Astrocyte of the spinal cord (primary cell): ENCODE data around the gene ZYG11B.

Experiments
- DNase-seq: peaks from one replicate; pipeline ENCODE4 v3.0.0; 2011; ENCODE audit warnings: low read depth, low spot score
- H3K4me3 ChIP-seq: 2 replicates; pipeline ENCODE4 v1.5.1; 2011; ENCODE audit warnings: low read depth, mild to moderate bottlenecking, low read length, moderate library complexity
- in situ Hi-C: cut with HindIII; loops from 2 replicates; pipeline ENCODE4 v1.10.0; 2017; ENCODE audit warnings: low sequenced_read_pairs
- TF ChIP-seq, protein P1 (sequence below): IDR thresholded peaks from 2 replicates; pipeline ENCODE4 v1.5.1; 2012; ENCODE audit warnings: low read depth, mild to moderate bottlenecking, low read length, inconsistent platforms

The ZYG11B gene

DNA sequence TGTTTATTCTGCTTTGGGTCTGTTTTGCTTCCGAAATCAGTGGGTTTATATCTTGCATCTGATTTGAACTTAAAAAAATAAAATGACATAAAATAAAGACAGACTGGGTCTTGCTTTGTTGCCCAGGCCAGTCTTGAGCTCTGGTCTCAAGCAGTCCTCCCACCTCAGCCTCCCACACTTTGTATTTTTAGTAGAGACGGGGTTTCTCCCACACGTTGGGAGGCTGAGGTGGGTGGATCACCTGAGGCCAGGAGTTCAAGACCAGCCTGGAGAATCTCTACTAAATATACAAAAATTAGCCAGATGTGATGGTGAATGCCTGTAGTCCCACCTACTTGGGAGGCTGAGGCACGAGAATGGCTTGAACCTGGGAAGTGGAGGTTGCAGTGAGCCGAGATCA lies 122.2 kb downstream of the ZYG11B start:
- H3K4me3 ChIP-seq, result no peak overlapping the region
- in situ Hi-C loops, result no loop called here
- TF ChIP-seq, protein P1, sequence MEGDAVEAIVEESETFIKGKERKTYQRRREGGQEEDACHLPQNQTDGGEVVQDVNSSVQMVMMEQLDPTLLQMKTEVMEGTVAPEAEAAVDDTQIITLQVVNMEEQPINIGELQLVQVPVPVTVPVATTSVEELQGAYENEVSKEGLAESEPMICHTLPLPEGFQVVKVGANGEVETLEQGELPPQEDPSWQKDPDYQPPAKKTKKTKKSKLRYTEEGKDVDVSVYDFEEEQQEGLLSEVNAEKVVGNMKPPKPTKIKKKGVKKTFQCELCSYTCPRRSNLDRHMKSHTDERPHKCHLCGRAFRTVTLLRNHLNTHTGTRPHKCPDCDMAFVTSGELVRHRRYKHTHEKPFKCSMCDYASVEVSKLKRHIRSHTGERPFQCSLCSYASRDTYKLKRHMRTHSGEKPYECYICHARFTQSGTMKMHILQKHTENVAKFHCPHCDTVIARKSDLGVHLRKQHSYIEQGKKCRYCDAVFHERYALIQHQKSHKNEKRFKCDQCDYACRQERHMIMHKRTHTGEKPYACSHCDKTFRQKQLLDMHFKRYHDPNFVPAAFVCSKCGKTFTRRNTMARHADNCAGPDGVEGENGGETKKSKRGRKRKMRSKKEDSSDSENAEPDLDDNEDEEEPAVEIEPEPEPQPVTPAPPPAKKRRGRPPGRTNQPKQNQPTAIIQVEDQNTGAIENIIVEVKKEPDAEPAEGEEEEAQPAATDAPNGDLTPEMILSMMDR, result no peak
- DNase-seq, result no peak

DNA sequence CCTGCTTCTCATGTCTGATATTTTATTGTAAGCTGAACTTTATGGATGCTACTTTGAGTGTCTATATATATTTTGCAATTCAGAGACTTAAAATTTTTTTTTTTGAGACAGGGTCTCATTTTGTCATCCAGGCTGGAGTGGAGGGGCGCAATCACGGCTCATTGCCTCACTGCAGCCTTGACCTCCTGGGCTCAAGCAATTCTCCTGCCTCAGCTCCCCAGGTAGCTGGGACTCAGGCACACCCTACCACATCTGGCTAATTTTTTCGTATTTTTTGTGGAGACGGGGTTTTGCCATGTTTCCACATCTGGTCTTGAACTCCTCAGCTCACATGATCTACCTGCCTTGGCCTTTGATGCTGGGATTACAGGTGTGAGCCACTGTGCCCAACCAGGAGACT lies 124.7 kb downstream of the ZYG11B start:
- in situ Hi-C loops, result no loop called here
- TF ChIP-seq, protein P1, result no peak
- H3K4me3 ChIP-seq, result no peak overlapping the region
- no peak for DNase-seq

DNA sequence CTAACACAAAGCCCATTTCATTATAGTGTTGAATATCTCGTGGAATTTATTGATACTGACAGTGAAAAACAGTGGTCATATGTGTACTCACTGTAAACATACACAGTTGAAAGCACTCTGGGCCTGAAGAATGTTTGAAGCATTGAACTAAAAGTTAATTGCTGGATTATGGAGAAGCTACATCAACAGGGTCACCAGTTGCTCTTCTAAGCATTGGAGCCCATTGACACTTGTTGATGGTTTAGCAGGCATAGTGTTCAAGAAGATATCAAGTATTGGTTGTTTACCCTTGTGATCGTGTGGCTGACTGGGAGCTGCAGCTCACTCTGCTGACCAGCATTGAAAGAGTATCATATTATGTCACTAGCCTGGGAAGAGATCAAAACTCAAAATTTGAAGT lies 126.6 kb downstream of the ZYG11B start:
- H3K4me3 ChIP-seq, result no peak overlapping the region
- TF ChIP-seq, protein P1, result no peak
- in situ Hi-C loops, result no loop called here
- DNase-seq, result no peak

DNA sequence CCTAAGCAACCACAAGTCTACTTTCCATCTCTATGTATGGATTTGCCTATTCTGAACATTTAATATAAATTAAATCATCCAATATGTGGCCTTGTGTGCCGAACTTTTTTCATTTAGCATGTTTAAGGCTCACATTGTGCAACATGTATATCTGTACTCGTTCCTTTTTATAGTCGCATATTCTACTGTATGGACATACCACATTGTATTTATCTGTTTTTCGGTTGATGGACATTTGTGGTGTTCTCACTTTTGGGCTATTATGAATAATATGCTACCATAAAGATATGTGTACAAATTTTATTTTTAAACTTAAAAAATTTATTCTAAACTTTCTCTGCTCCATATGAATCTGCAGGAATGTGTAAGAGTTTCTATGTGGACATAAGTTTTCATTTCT lies 129.3 kb downstream of the ZYG11B start:
- in situ Hi-C loops, result no loop called here

DNA sequence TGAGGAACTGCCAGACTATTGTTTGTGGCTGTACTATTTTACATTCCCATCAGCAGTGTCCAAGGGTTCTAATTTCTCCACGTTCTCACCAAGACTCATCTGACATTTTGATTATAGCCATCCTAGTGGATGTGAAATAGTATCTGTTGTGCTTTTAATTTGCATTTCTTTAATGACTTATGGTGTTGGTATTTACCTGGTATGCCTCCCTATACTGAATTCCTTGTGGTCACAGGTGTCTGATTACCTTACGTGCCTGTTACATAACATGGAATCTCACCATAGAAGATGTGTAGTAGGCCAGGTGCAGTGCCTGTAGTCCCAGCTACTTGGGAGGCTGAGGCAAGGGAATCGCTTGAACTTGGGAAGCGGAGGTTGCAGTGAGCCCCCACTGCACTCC lies 129.8 kb downstream of the ZYG11B start:
- H3K4me3 ChIP-seq, result no peak overlapping the region
- in situ Hi-C loops, result no loop called here
- DNase-seq, result no peak
- TF ChIP-seq, protein P1, result no peak

More for the DNA sequence above, 129.3 kb downstream of the ZYG11B start:
- no peak for DNase-seq
- H3K4me3 ChIP-seq, result no peak overlapping the region
- TF ChIP-seq, protein P1, result no peak

DNA sequence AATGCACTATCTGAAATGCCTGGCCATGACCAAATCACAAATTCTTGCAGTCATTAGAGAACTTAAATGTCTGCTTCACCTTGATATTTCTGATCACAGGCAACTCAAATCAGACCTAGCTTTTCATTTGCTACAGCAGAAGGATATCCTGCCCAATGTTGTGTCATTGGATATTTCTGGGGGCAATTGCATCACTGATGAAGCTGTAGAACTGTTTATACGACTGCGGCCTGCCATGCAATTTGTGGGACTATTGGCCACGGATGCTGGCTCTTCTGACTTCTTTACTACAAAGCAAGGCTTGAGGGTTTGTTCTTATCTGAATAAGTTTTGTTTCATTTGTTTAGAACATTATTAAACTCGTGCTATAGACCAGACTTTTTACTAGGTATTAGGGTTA lies 131.2 kb downstream of the ZYG11B start:
- in situ Hi-C loops, result no loop called here
- no peak overlapping the region for H3K4me3 ChIP-seq
- no peak for DNase-seq
- TF ChIP-seq, protein P1, result no peak
